HEK293T (cell line): Measurements from ENCODE around the gene HLA-F.

Source experiments
- CTCF ChIA-PET: fragments of 350-600 bp; formaldehyde crosslinking; extraction: SDS; loops from one replicate; lab custom pipeline; 2021; ENCODE audit warnings: antibody characterized with exemption, inconsistent platforms; lab: Yijun Ruan, JAX
- POLR2A ChIA-PET: fragments of 350-600 bp; formaldehyde crosslinking; extraction: SDS; loops from one replicate; lab custom pipeline; 2020; ENCODE audit warnings: antibody characterized with exemption, inconsistent platforms; lab: Yijun Ruan, JAX
- DNase-seq: peaks from one replicate; pipeline ENCODE4 v3.0.0; 2012; ENCODE audit warnings: mixed read lengths; ENCODE audit errors: extremely low spot score
- ARNT ChIP-seq: fragments of 450-650 bp; IDR thresholded peaks from 2 replicates; pipeline ENCODE4 v1.6.1; 2017; ENCODE audit warnings: mild to moderate bottlenecking
- BHLHE40 ChIP-seq: fragments of 450-650 bp; IDR thresholded peaks from 2 replicates; pipeline ENCODE4 v1.6.1; 2016; ENCODE audit warnings: mild to moderate bottlenecking, moderate library complexity, borderline replicate concordance
- CTBP1 ChIP-seq: fragments of 450-650 bp; IDR thresholded peaks from 2 replicates; pipeline ENCODE4 v1.6.1; 2016; ENCODE audit warnings: borderline replicate concordance
- ELF4 ChIP-seq: fragments of 450-650 bp; IDR thresholded peaks from 2 replicates; pipeline ENCODE4 v1.6.1; 2017; ENCODE audit warnings: antibody characterized with exemption
- FOXA1 ChIP-seq: fragments of 450-650 bp; IDR thresholded peaks from 2 replicates; pipeline ENCODE4 v1.6.1; 2016; ENCODE audit warnings: mild to moderate bottlenecking
- FOXK2 ChIP-seq: fragments of 450-650 bp; IDR thresholded peaks from 2 replicates; pipeline ENCODE4 v1.6.1; 2016; ENCODE audit warnings: mild to moderate bottlenecking
- FOXM1 ChIP-seq: fragments of 450-650 bp; IDR thresholded peaks from 2 replicates; pipeline ENCODE4 v1.6.1; 2017; ENCODE audit warnings: mild to moderate bottlenecking, borderline replicate concordance
- HDGF ChIP-seq: fragments of 450-650 bp; IDR thresholded peaks from 2 replicates; pipeline ENCODE4 v1.6.1; 2017; ENCODE audit warnings: antibody characterized with exemption, borderline replicate concordance
- L3MBTL2 ChIP-seq: fragments of 450-650 bp; conservative IDR thresholded peaks from 2 replicates; pipeline ENCODE4 v1.6.1; 2016; ENCODE audit warnings: mild to moderate bottlenecking
- LEF1 ChIP-seq: fragments of 450-650 bp; IDR thresholded peaks from 2 replicates; pipeline ENCODE4 v1.6.1; 2017; ENCODE audit warnings: mild to moderate bottlenecking, borderline replicate concordance
- NFRKB ChIP-seq: fragments of 450-650 bp; IDR thresholded peaks from 2 replicates; pipeline ENCODE4 v1.6.1; 2016; ENCODE audit warnings: mild to moderate bottlenecking, moderate library complexity
- PKNOX1 ChIP-seq: fragments of 450-650 bp; IDR thresholded peaks from 2 replicates; pipeline ENCODE4 v1.6.1; 2016
- SP1 ChIP-seq: fragments of 450-650 bp; IDR thresholded peaks from 2 replicates; pipeline ENCODE4 v1.6.1; 2017
- SUZ12 ChIP-seq: fragments of 450-650 bp; IDR thresholded peaks from 2 replicates; pipeline ENCODE4 v1.6.1; 2016; ENCODE audit warnings: mild to moderate bottlenecking
- TARDBP ChIP-seq: fragments of 450-650 bp; IDR thresholded peaks from 2 replicates; pipeline ENCODE4 v1.6.1; 2016
- ZNF384 ChIP-seq: fragments of 450-650 bp; IDR thresholded peaks from 2 replicates; pipeline ENCODE4 v1.6.1; 2016

The HLA-F gene

GRCh38 chr6:29741592-29741991 lies 18.4 kb downstream of the HLA-F start:
- TF ChIP-seq LEF1 (no peak), FOXA1 (no peak), BHLHE40 (no peak), CTBP1 (no peak), ZNF384 (no peak), ARNT (no peak), ELF4 (no peak), TARDBP (no peak), FOXK2 (no peak), PKNOX1 (no peak), HDGF (no peak), NFRKB (no peak)
- DNase-seq, result no peak
- ChIA-PET CTCF (no interaction called here), POLR2A (no interaction called here)

- no peak for DNase-seq
- TF ChIP-seq NFRKB (no peak), BHLHE40 (no peak), FOXM1 (no peak), L3MBTL2 (no peak), ELF4 (no peak), ARNT (no peak), SUZ12 (no peak), ZNF384 (no peak), HDGF (no peak), FOXK2 (no peak), LEF1 (no peak), TARDBP (no peak), SP1 (no peak), CTBP1 (no peak), FOXA1 (no peak), PKNOX1 (no peak)
- CTCF ChIA-PET, result no interaction called here
- POLR2A ChIA-PET, result no interaction called here
Measured at GRCh38 chr6:29742127-29742526, 18.9 kb downstream of the HLA-F start.

GRCh38 chr6:29743025-29743424 lies 19.8 kb downstream of the HLA-F start:
- CTCF ChIA-PET, result no interaction called here
- no peak for TF ChIP-seq HDGF
- no peak for TF ChIP-seq FOXK2
- TF ChIP-seq ARNT, result no peak
- no peak for TF ChIP-seq CTBP1
- TF ChIP-seq PKNOX1, result no peak
- no peak for TF ChIP-seq TARDBP
- no peak for TF ChIP-seq SP1
- no peak for TF ChIP-seq L3MBTL2
- POLR2A ChIA-PET, result no interaction called here
- no peak for DNase-seq

- ChIA-PET POLR2A (no interaction called here), CTCF (no interaction called here)
- TF ChIP-seq ELF4 (no peak), LEF1 (no peak), ZNF384 (no peak), SUZ12 (no peak), FOXA1 (no peak), HDGF (no peak), CTBP1 (no peak), L3MBTL2 (no peak), NFRKB (no peak), TARDBP (no peak), FOXM1 (no peak), SP1 (no peak), FOXK2 (no peak), PKNOX1 (no peak), BHLHE40 (no peak)
- no peak for DNase-seq
Measured at GRCh38 chr6:29743568-29743967, 20.3 kb downstream of the HLA-F start.

- POLR2A ChIA-PET, result no interaction called here
- DNase-seq, result no peak
- CTCF ChIA-PET, result no interaction called here
- no peak for TF ChIP-seq FOXM1
- TF ChIP-seq FOXK2, result no peak
- no peak for TF ChIP-seq NFRKB
Measured at GRCh38 chr6:29744131-29744530, 20.9 kb downstream of the HLA-F start.

GRCh38 chr6:29744621-29745020 lies 21.4 kb downstream of the HLA-F start:
- TF ChIP-seq CTBP1, result no peak
- TF ChIP-seq ELF4, result no peak
- TF ChIP-seq HDGF, result no peak
- no peak for TF ChIP-seq BHLHE40
- no peak for TF ChIP-seq SP1
- TF ChIP-seq TARDBP, result no peak
- no peak for TF ChIP-seq LEF1
- TF ChIP-seq FOXM1, result no peak
- TF ChIP-seq SUZ12, result no peak
- ChIA-PET CTCF (no interaction called here), POLR2A (no interaction called here)
- no peak for DNase-seq
